GM19395 (cell line): ENCODE measurements around the gene EMX2.

Experiments used
- ATAC-seq: cut with Tn5 transposase; IDR thresholded peaks from one replicate; pipeline ENCODE4 v1.9.1; 2021; ENCODE audit warnings: mild to moderate bottlenecking, moderate library complexity; ENCODE audit not compliant: unreplicated experiment

EMX2 gene

GRCh38 chr10:117596706-117597105, 54.2 kb downstream of the EMX2 start:
- no peak for ATAC-seq

- ATAC-seq: no peak
These were observed 54.7 kb downstream of the EMX2 start for GRCh38 chr10:117597216-117597615.
